Measurements from ENCODE around the gene NELFB.

Gene NELFB

GRCh38 chr9:137268538-137269201, 13.5 kb downstream of the NELFB start:
- DNase-seq, result no peak

- DNase-seq, result no peak
Observed at GRCh38 chr9:137269231-137269772, 14.2 kb downstream of the NELFB start.

DNA sequence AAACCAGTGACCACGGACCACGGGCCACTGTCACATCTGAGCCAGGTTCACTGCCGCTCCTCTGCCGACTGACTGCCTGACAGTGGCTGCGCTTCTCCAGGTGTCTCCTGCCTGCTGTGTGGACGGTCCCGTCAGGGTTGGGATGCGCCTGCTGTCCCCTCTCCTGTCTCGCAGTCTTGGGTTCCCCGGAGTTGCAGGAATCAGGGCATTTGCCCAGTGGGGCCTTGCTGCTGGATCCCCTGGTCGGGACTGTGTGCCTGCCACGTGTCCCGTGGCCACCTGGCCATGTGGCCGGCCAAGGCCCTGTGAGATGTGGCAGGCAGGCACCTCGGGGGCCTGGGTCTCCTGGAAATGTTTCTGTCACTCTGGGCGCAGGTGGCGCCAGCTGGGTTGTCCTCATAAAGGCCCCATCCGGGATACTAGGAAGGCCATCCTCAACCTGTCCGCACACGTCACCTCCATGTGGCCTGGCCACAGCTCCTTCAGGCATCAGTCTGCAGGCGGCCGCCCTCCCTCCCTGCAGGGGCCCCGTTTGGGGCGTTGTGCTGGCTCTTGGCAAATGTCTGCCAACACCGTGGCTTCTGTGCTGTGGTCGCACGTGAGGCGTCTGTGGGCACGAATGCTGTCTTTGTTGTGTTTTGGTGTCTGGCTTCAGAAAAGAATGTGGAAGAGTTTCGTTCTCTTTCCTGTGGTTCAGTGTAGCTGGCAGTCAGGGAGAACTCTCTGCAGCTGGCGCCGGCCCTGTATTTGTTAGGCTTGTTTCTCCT, 16.0 kb downstream of the NELFB start:
- DNase-seq, result no peak

- DNase-seq, result no peak
Observed at GRCh38 chr9:137271696-137272076, 16.6 kb downstream of the NELFB start.

DNA sequence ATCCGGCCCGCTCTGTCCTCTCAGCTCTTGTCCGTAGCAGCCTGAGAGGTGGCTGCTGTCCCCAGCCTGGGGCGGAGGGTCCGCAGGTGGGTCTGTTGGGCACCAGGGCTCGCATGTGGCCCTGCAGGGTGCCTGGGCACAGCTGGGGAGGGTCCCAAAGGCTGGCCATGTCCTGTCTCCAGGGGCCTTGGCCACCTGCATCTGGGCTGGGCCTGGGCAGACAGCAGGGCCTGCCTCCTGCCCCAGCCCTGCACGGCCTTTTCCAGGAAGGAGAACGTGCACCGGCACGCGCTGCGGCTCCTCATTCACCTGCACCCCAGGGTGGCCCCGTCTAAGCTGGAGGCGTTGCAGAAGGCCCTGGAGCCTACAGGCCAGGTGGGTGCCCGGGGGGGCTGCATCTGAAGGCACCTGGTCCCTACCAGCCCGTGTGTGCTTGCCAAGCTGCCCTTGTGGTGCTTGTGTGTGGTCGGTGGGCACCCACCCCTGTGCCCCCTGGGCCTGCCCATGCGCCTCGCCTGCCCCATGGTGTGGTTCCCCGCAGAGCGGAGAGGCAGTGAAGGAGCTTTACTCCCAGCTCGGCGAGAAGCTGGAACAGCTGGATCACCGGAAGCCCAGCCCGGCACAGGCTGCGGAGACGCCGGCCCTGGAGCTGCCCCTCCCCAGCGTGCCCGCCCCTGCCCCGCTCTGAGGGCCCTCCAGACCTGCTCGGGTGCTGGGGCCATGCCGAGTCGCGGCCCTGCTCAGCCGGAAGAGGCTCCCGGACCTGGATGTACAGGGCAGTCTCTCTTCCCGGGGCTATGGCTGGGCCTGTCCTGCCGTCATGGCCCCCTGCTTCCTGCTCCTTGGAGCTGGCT, 17.3 kb downstream of the NELFB start:
- DNase-seq, result no peak

DNA sequence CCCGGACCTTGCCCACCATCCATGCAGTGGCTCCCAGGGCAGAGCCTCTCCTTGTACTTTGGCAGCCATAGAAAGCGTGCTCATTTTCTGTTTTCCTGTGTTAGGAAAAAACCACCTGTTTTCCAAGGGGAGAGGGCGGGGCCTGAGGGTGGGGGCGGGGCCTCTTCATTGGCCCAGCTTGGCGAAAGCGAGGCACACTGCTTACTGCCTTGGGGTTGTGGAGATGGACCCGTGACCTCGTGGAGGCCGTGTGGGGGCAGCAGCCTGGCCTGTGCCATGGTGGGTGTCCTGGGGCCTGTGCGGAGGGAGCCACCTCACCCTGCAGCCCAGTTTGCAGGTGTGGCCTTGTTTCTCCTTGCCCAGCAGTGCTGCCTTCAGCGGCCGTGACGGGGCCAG, 18.0 kb downstream of the NELFB start:
- DNase-seq, result no peak

- DNase-seq, result no peak
Observed at GRCh38 chr9:137273611-137274320, 18.6 kb downstream of the NELFB start.

GRCh38 chr9:137275203-137275587, 20.1 kb downstream of the NELFB start:
- DNase-seq, result no peak

- no peak for DNase-seq
Observed at GRCh38 chr9:137275588-137276472, 20.7 kb downstream of the NELFB start.

DNA sequence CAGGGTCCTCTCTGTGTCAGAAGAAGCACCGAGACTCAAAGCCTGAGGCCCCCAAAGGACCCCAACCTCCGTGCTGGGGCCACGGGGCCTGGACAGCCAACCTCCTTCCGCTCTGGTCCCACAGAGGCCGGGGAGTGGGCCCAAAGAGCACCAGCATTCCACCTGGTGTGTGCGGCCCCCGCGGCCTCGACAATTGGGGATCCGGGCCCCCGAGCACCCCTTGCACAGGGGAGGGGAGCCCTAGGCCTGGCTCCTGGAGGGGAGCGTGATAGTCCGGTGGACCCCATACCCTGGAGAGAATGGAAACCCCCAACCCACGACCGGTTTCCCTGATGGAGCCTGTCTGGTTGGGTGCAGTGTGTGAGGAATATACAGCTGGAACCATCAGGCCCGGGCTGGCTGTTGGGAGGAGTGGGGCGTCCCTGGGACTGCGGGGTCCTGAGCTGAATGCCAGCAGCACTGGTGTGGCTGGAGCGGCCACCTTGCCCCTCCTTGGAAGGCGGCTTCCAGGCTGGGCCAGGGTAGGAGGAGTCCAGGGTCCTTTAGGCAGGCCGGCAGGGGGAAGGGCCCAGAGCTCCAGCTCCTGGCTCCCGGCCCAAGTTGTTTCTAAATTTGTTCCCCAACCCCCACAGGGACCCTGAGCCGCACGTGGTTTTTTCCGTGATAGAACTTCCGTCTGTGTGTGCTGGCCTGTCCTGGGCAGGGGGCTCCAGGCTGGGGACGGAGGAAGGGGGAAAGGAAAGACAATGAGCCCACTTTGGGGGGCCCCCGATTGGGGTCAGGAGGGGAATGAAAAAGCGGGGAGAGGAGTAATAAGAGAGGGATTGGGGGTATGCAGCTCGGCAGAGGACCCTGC, 21.6 kb downstream of the NELFB start:
- no peak for DNase-seq

DNA sequence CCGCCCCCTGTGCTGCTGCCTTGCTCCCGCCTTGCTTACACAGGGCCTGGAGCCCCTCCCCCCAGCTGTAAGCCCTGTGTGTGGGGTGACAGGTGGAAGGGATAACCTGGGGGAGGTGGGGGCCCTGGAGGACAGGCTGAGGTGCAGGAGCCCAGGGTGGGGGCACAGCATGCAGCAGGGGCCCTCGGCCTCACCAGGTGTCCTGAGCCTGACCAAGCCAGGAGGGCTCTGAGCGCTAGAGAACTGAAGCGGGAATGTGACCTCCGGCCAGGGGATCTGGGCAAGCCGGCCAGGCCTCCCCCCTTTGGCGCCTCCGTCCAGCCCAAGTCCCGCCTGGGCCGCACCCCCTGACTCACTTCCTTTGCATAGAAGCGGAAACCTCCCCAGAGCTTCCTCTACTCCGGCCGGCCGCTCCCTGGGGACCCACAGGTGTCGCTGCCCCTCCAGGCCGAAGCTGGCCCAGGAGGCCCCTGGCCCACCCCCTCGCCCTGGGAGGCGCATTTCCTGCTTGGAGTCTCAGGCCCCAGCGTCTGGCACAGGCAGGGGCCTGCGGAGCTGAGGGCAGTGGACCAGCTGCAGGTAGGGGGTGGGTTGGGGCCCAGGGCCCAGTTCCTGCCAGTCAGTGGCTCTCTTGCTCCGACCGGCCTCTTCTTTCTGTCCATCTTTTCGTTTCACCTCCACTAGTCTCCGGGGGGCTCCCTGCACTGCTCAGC, 22.4 kb downstream of the NELFB start, which contains the start of gene TOR4A:
TOR4A (plus strand) TSS at position 398 of the 713 bp plus-strand sequence. CDS start 964 bp downstream, outside the sequence.
- no peak for DNase-seq

DNA sequence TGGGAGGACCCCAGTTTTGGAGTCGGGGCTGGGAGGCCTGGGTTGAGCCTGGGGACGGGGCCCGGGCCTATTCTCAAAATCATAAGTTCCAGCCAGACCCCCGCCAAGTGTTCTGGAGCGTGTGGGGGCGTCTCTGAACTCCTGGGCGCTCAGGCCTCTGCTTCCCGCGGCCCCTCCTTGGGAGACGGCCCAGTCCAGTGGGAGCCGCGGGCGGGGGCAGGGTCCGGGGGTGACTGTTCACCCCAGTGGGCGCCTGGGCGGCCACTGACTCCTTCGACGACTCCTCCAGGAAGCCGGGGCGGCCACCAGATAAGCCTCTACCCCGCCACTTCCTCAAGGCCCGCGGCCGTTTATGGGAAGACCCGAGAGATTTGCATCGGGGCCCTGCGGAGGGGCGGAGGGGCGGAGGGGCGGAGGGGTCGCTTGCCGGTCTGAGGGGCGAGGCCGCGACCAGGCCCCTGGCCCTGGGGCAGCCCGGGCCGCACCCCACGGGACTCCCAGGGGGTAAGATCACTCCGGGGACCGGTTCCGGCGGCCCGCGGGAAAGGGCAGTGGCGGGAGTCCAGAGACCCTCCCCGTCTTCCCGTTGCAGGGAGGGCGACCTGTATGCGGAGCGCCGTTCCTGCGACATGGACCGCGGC, 23.1 kb downstream of the NELFB start:
- no peak for DNase-seq

DNA sequence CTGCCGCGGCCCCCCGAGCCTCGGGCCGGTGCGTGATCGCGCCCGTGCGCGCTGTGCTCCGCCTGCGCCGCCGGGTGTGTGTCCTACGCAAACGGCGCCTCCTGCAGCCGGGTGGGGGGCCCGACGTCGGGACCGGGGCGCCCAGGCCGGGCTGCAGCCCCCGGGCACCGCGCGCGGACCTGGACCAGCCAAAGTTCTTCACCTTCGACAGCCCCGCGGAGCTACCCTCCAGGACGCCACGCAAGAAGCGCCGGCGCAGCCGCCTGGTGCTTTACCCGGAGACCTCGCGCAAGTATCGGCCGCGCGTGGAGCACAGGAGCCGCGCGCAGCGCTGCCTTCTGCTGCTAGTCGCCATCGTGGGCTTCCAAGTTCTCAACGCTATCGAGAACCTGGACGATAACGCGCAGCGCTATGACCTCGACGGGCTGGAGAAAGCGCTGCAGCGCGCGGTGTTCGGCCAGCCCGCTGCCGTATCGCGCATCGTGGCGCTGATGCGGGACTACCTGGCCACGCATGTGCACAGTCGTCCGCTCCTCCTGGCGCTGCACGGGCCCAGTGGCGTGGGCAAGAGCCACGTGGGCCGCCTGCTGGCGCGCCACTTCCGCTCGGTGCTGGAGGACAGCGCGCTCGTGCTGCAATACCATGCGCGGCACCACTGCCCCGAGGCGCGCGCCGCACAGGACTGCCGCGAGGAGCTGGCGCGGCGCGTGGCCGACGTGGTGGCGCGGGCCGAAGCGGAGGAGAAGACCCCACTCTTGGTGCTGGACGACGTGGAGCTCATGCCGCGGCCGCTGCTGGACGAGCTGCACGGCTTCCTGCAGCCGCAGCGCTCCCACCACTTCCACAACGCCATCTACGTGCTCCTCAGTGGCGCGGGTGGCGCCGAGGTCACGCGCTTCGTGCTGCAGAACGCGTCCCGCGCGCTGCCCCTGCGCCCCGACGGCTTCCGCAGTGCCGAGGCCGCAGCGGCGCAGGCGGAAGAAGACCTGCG, 23.9 kb downstream of the NELFB start:
- DNase-seq, result no peak

DNA sequence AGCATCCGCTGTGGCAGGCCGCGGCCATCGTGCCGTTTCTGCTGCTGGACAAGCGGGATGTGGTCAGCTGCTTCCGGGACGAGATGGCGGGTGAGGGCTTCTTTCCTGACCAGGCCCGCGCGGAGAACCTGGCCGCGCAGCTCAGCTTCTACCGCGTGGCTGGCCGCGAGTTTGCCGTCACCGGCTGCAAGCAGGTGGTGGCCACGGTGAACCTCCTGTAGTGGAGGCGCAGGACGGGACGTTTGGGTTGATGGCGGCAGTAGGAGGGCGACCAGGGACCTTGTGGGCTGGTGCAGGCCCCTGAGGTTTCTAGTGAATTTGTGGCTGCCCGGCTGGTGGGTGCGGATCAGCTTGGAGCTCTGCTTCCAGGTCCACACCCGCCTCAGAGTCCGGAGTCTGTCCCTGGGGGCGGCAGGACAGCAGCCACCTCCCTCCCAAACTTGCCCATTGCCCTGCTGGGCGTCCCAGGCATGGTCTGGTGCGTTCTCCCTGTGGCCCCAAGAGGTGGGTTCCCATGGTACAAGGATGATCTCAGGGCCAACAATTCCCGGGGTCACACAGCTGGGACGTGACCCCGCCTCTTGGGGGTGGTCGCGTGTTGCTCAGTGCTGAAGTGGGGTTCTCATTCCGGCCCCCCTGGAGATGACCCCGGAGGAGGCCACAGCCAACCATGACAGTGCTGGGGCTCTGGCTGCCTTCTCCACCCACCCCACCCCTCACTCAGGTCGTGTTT, 24.8 kb downstream of the NELFB start:
- no peak for DNase-seq

GRCh38 chr9:137280474-137281344, 25.6 kb downstream of the NELFB start:
- no peak for DNase-seq

Data from NK-92 treated with Interleukin-12 subunit alpha and Interleukin-12 subunit beta, amount 100 ng/mL, for 24 hours (cell line).